DOHH2 (cell line): Measurements from ENCODE around the gene PLCD1.
"Not testable (repeated sequence)": the region's sequence is repeated elsewhere in the genome, so short reads cannot be mapped to it uniquely, and the experiment has no call there.

Experiments
- H3F3A ChIP-seq: fragments of 200-600 bp; sonication (generic), shearing (Covaris generic); 2 replicates; pipeline ENCODE4 v1.6.0; 2016; ENCODE audit warnings: antibody characterized with exemption, mild to moderate bottlenecking; ENCODE audit not compliant: control insufficient read depth, insufficient read depth
- H3K27ac ChIP-seq: fragments of 200-600 bp; sonication (generic); 2 replicates; pipeline ENCODE4 v1.5.1; 2014; ENCODE audit warnings: low read depth, mild to moderate bottlenecking, low read length, moderate library complexity
- H3K27me3 ChIP-seq: fragments of 200-600 bp; sonication (generic); 2 replicates; pipeline ENCODE4 v1.6.1; 2014; ENCODE audit warnings: mild to moderate bottlenecking, low read length, mixed read lengths; ENCODE audit not compliant: control insufficient read depth
- H3K36me3 ChIP-seq: fragments of 200-600 bp; sonication (generic); 2 replicates; pipeline ENCODE4 v1.6.1; 2014; ENCODE audit warnings: mild to moderate bottlenecking, low read length, moderate library complexity, mixed read lengths; ENCODE audit not compliant: control insufficient read depth
- H3K4me1 ChIP-seq: fragments of 200-600 bp; sonication (generic); 2 replicates; pipeline ENCODE4 v1.6.1; 2014; ENCODE audit warnings: mild to moderate bottlenecking, low read length, mixed read lengths; ENCODE audit not compliant: control insufficient read depth
- H3K4me2 ChIP-seq: fragments of 200-600 bp; sonication (generic); 2 replicates; pipeline ENCODE4 v1.6.0; 2014; ENCODE audit warnings: mild to moderate bottlenecking, low read length, moderate library complexity
- H3K4me3 ChIP-seq: fragments of 200-600 bp; sonication (generic); 2 replicates; pipeline ENCODE4 v1.5.1; 2014; ENCODE audit warnings: mild to moderate bottlenecking, low read length, mixed read lengths
- H3K79me2 ChIP-seq: fragments of 200-600 bp; sonication (generic); 2 replicates; pipeline ENCODE4 v1.6.1; 2014; ENCODE audit warnings: mild to moderate bottlenecking, low read length, mixed read lengths; ENCODE audit not compliant: control insufficient read depth
- H3K9me2 ChIP-seq: fragments of 200-600 bp; sonication (generic); replicated peaks from 2 replicates; pipeline ENCODE4 v1.6.1; 2014; ENCODE audit warnings: mild to moderate bottlenecking, low read length, mixed read lengths; ENCODE audit not compliant: control insufficient read depth
- H3K9me3 ChIP-seq: fragments of 200-600 bp; sonication (generic); 2 replicates; pipeline ENCODE4 v1.6.1; 2014; ENCODE audit warnings: antibody characterized with exemption, low read length, mixed read lengths; ENCODE audit not compliant: control insufficient read depth, insufficient read depth
- H4K20me1 ChIP-seq: fragments of 200-600 bp; sonication (generic); 2 replicates; pipeline ENCODE4 v1.6.0; 2014; ENCODE audit warnings: low read depth, mild to moderate bottlenecking, antibody characterized with exemption, low read length, moderate library complexity; ENCODE audit not compliant: control insufficient read depth, insufficient read depth
- CTCF ChIP-seq: fragments of 200-600 bp; sonication (generic); IDR thresholded peaks from one replicate; pipeline ENCODE4 v1.5.1; 2014; ENCODE audit warnings: antibody characterized with exemption, mild to moderate bottlenecking, low read depth, low read length; ENCODE audit not compliant: poor library complexity, severe bottlenecking
- EZH2phosphoT487 ChIP-seq: fragments of 200-600 bp; sonication (generic); IDR thresholded peaks from 2 replicates; pipeline ENCODE4 v1.6.1; 2017; ENCODE audit warnings: borderline replicate concordance, mild to moderate bottlenecking, antibody characterized with exemption, low read length, moderate library complexity, mixed read lengths

The PLCD1 gene

GRCh38 chr3:38029400-38030125 is at the start of gene PLCD1:
Gene PLCD1 (minus strand): TSS chr3:38029642. CDS start chr3:38029539, 103 bp downstream.
- H3K27ac ChIP-seq, result no peak within 1 kb of the TSS
- H3F3A ChIP-seq, result no peaks in the 10 kb centered on the region
- no peaks in the 10 kb centered on the region for H3K9me3 ChIP-seq
- H3K4me3 ChIP-seq, result no peak within 1 kb of the TSS
- TF ChIP-seq CTCF, result no peak
- H3K9me2 ChIP-seq, result no peaks in the 10 kb centered on the region
- peaks cover 7% of the 10 kb centered on the region for H3K4me1 ChIP-seq
- H3K27me3 ChIP-seq, result peaks cover 32% of the 10 kb centered on the region
- no peak within 1 kb of the TSS for H3K4me2 ChIP-seq
- H3K36me3 ChIP-seq, result no peaks in the 10 kb centered on the region
- H4K20me1 ChIP-seq, result no peaks in the 10 kb centered on the region
- no peaks in the 10 kb centered on the region for H3K79me2 ChIP-seq

GRCh38 chr3:38077073-38077472 is 47.6 kb upstream of the PLCD1 start:
- H3K4me2 ChIP-seq, H3K79me2 ChIP-seq, H3K27ac ChIP-seq, H4K20me1 ChIP-seq, H3K9me2 ChIP-seq, H3F3A ChIP-seq, H3K4me1 ChIP-seq, H3K36me3 ChIP-seq, H3K4me3 ChIP-seq, H3K9me3 ChIP-seq, H3K27me3 ChIP-seq: not testable (repeated sequence)

GRCh38 chr3:38070013-38070412 is 40.6 kb upstream of the PLCD1 start:
- Histone ChIP-seq H3F3A (no peaks in the 10 kb centered on the region), H4K20me1 (no peaks in the 10 kb centered on the region), H3K27me3 (peaks cover 7% of the 10 kb centered on the region), H3K4me1 (no peaks in the 10 kb centered on the region), H3K4me3 (no peak overlapping the region), H3K79me2 (no peaks in the 10 kb centered on the region), H3K9me3 (no peaks in the 10 kb centered on the region), H3K36me3 (no peaks in the 10 kb centered on the region), H3K4me2 (no peak overlapping the region), H3K9me2 (no peaks in the 10 kb centered on the region), H3K27ac (no peak overlapping the region)
- TF ChIP-seq EZH2phosphoT487 (no peak), CTCF (no peak)

GRCh38 chr3:38067508-38068233 is 38.2 kb upstream of the PLCD1 start:
- no peaks in the 10 kb centered on the region for H3K4me1 ChIP-seq
- H3K4me3 ChIP-seq, result no peak overlapping the region
- H3K9me3 ChIP-seq, result no peaks in the 10 kb centered on the region
- H3K9me2 ChIP-seq, result no peaks in the 10 kb centered on the region
- peaks cover 7% of the 10 kb centered on the region for H3K27me3 ChIP-seq
- H3K79me2 ChIP-seq, result no peaks in the 10 kb centered on the region
- H3K27ac ChIP-seq, result no peak overlapping the region
- H3K36me3 ChIP-seq, result no peaks in the 10 kb centered on the region
- H4K20me1 ChIP-seq, result no peaks in the 10 kb centered on the region
- no peaks in the 10 kb centered on the region for H3F3A ChIP-seq
- no peak for TF ChIP-seq EZH2phosphoT487
- TF ChIP-seq CTCF, result no peak
- H3K4me2 ChIP-seq, result no peak overlapping the region

GRCh38 chr3:38064453-38064852 is 35.0 kb upstream of the PLCD1 start:
- not testable (repeated sequence) for H3F3A ChIP-seq, H3K36me3 ChIP-seq, H3K79me2 ChIP-seq, H3K9me3 ChIP-seq, H3K27me3 ChIP-seq, H3K9me2 ChIP-seq, H3K4me1 ChIP-seq, H3K4me2 ChIP-seq, H3K4me3 ChIP-seq, H3K27ac ChIP-seq, H4K20me1 ChIP-seq
